Naive thymus-derived CD4-positive, alpha-beta T cell (primary cell): ENCODE results near the gene ECHS1. TPM values are rescaled to one million over a fixed set of nuclear protein-coding genes. Genes with fewer than 3 reads are reported as not detected.

Source experiments
- ATAC-seq: fragments of 150-1000 bp; cut with Tn5 transposase; 2 replicates; pipeline ENCODE4 v1.10.0; 2021; ENCODE audit warnings: mild to moderate bottlenecking, moderate library complexity
- CTCF ChIA-PET: fragments of 350-600 bp; sonication (Branson Sonifier 250); formaldehyde crosslinking; loops from one replicate; lab custom pipeline; 2021; ENCODE audit warnings: antibody characterized with exemption; lab: Charles Lee
- POLR2A ChIA-PET: fragments of 350-600 bp; sonication (Branson Sonifier 250); formaldehyde crosslinking; loops from one replicate; lab custom pipeline; 2021; ENCODE audit warnings: antibody characterized with exemption, inconsistent platforms; lab: Charles Lee
- DNase-seq, 9 donors: peaks; one replicate each; pipeline versions ENCODE4 v3.0.0 to v3.0.0-alpha.2; 2020 to 2022; ENCODE audit warnings: mixed read lengths in 1 of 9
- H3K27ac ChIP-seq: one replicate; pipeline ENCODE4 v1.7.0; 2013; ENCODE audit warnings: mild to moderate bottlenecking, low read depth, low read length, moderate library complexity
- H3K27me3 ChIP-seq, 2 donors: one replicate each; pipeline ENCODE4 v1.7.0; 2013; ENCODE audit warnings: low read length in 2 of 2, mild to moderate bottlenecking in 2 of 2, moderate library complexity in 2 of 2; ENCODE audit not compliant: control insufficient read depth in 2 of 2, insufficient read depth in 2 of 2
- H3K36me3 ChIP-seq, 3 experiments: 1 replicate in 2 of 3; 2 replicates in 1 of 3; pipeline ENCODE4 v1.7.0; 2013; ENCODE audit warnings: low read length in 3 of 3, mild to moderate bottlenecking in 3 of 3, moderate library complexity in 1 of 3; ENCODE audit not compliant: insufficient read depth in 3 of 3, control insufficient read depth in 2 of 3
- H3K4me1 ChIP-seq, 2 donors: one replicate each; pipeline ENCODE4 v1.7.0; 2013; ENCODE audit warnings: low read length in 2 of 2, mild to moderate bottlenecking in 2 of 2, moderate library complexity in 1 of 2; ENCODE audit not compliant: control insufficient read depth in 2 of 2, insufficient read depth in 2 of 2
- H3K4me3 ChIP-seq: 2 replicates; pipeline ENCODE4 v1.7.0; 2013; ENCODE audit warnings: mild to moderate bottlenecking, low read length
- H3K9me3 ChIP-seq, 3 experiments: 1 replicate in 2 of 3; 2 replicates in 1 of 3; pipeline ENCODE4 v1.7.0; 2013; ENCODE audit warnings: low read length in 3 of 3; ENCODE audit not compliant: control insufficient read depth in 2 of 3
- H3K27ac Mint-ChIP-seq, 9 donors: one replicate each; pipeline ENCODE4 v1.8.0; 2020 to 2022; ENCODE audit warnings: mixed read lengths in 9 of 9, mild to moderate bottlenecking in 8 of 9, moderate library complexity in 5 of 9, inconsistent platforms in 2 of 9
- H3K27me3 Mint-ChIP-seq, 5 donors: one replicate each; pipeline ENCODE4 v1.8.0; 2021 to 2022; ENCODE audit warnings: mixed read lengths in 5 of 5, mild to moderate bottlenecking in 1 of 5
- H3K36me3 Mint-ChIP-seq, 5 donors: one replicate each; pipeline ENCODE4 v1.8.0; 2020 to 2022; ENCODE audit warnings: mixed read lengths in 5 of 5, mild to moderate bottlenecking in 3 of 5, inconsistent platforms in 1 of 5
- H3K4me1 Mint-ChIP-seq, 7 donors: one replicate each; pipeline ENCODE4 v1.8.0; 2020 to 2022; ENCODE audit warnings: mixed read lengths in 7 of 7, mild to moderate bottlenecking in 3 of 7, inconsistent platforms in 1 of 7
- H3K4me3 Mint-ChIP-seq, 10 donors: one replicate each; pipeline ENCODE4 v1.8.0; 2020 to 2022; ENCODE audit warnings: mild to moderate bottlenecking in 10 of 10, mixed read lengths in 10 of 10, moderate library complexity in 6 of 10, inconsistent platforms in 2 of 10
- H3K9me3 Mint-ChIP-seq, 11 donors: one replicate each; pipeline ENCODE4 v1.8.0; 2020 to 2022; ENCODE audit warnings: mixed read lengths in 11 of 11, mild to moderate bottlenecking in 4 of 11, inconsistent platforms in 1 of 11, moderate library complexity in 1 of 11
- intact Hi-C, 2 donors: fragments of 100-400 bp; cut with micrococcal nuclease; formaldehyde crosslinking; loops; one replicate each; pipeline ENCODE4 v1.15.1; 2023
- polyA plus RNA-seq, 2 donors: library from polyadenylated mRNA; unstranded; fragments of 300-500 nt; fragmentation: Illumina TruSeq; gene quantifications; one replicate each; pipeline ENCODE4 v1.2.3, GENCODE V29; 2021
- total RNA-seq, 6 experiments: library from RNA in 5 of 6; stranded (reverse) in 5 of 6; gene quantifications; 1 replicate in 5 of 6; 2 replicates in 1 of 6; pipeline ENCODE4 v1.2.3 and lab custom pipeline; 2021 to 2026

The ECHS1 gene
- total RNA-seq (10 to 100 TPM; 17.5 to 39.8 (median 28.9) TPM), polyA plus RNA-seq (100 to 1,000 TPM in 1 of 2 donors, 10 to 100 TPM in 1; 81.9 to 104 TPM), total RNA-seq (lab: John Stamatoyannopoulos, UW) (23.6 reads per million, percentile 54 among the genes with 10 or more reads in this experiment)

DNA sequence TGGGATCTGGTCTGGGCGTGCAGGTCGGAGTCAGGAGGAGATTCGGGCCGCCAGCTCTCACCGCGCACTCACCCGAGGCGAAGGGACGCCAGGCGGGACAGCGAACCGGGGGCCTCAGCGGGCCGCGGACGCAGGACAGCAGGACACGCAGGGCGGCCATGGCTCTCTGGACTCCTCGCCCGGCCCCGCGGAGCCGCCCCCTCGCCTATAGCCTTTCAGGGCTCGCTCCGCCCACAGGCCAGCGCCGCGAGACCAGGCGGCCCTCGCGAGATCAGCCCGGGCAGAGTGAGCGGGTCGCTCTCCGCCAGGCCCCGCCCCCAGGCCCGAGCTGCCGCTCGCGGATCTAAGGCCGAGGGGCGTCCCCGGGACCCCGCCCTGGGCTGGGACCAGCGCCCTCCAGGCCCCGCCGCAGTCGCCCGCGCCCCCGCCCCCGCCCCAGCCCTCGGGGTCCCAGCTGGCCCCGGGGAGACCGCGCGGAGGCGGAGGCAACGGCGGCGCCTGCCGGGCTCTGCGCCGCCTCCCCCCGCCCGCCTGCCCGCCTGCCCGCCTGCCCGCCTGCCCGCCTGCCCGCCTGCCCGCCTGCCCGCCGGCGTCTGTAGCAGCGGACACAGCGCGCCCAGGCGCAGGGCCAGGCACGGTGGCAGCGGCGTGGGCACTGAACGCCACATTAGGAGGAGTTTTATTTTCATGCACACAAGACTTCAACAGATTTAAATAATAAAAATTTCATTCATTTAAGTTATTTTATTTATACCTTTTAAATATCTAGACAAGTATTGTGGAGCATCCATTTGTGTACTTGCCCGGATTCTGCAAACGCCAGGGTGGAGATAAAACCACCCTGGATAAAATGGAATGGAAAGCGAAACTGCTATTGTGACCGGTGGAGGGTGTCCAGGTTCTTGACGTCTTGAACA, at the start of gene ECHS1:
ECHS1 (minus strand) TSS at position 181 of the 917 bp plus-strand sequence; CDS start at position 160, 21 bp downstream.
- no peaks in the 10 kb centered on the region for H3K27me3 ChIP-seq
- CTCF ChIA-PET = no interaction called here
- peak within 1 kb of the TSS; percentile 68 for H3K4me3 ChIP-seq
- H3K4me1 ChIP-seq = peaks cover 0 to 3% of the 10 kb centered on the region in 2 donors
- peak within 1 kb of the TSS; percentile 82 for H3K27ac ChIP-seq
- H3K4me3 Mint-ChIP-seq = peak within 1 kb of the TSS; percentile 57 to 92 (median 81)
- DNase-seq (peak; percentile 81 to 99 (median 90)), ATAC-seq (peak; percentile 99)
- H3K4me1 Mint-ChIP-seq = peaks cover 0 to 21% (median 12%) of the 10 kb centered on the region in 7 donors
- H3K9me3 ChIP-seq = no peaks in the 10 kb centered on the region
- POLR2A ChIA-PET = interaction anchor here (0.6 to 2.5 kb wide), 2 partner anchors 17 to 38 kb away, joined by 3 to 18 read pairs; no protein-coding TSS in a partner anchor
- peak within 1 kb of the TSS; percentile 14 to 83 (median 67) for H3K27ac Mint-ChIP-seq
- H3K27me3 Mint-ChIP-seq = peaks cover 0 to 14% (median 0%) of the 10 kb centered on the region in 5 donors
- H3K36me3 Mint-ChIP-seq = peaks cover 0 to 8% (median 0%) of the 10 kb centered on the region in 5 donors
- no peaks in the 10 kb centered on the region for H3K9me3 Mint-ChIP-seq
- intact Hi-C loops = loop anchor here (1.0 to 10.0 kb wide), 7 partner anchors 15 to 839 kb away; partner anchors contain the start of genes FUOM (in 2 of the 2), MTG1 (in 2 of the 2) and INPP5A (in 1 of the 2)
- H3K36me3 ChIP-seq = peaks cover 0 to 27% (median 0%) of the 10 kb centered on the region in 3 experiments

DNA sequence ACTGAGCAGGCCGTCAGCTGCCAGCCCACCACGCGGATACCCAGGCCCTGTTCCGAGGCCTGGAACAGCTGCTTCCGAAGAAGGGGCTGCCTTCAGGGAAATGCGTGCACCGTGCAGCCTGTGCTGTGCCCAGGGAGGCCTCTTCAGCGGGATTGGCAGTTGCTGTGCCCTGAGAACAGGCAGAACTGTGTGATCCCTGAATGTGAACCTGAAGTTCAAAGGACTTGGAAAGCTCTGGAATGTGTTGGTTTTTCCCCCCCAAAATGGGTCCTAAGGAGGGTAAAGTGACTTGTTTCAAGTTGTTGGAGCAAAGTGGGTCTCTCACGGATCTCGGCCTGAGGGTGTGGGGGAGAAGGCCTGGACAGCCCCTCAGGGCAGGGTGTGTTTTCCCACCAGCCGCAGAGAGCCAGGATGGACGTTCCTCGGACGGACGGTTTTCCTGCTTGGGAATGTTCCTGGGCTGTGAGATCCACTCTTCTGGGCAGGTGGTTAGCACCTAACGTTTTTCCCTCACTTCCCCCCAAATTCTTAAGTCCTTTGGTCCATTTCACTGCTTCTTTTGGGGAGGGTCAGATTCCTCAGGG, 49.2 kb upstream of the ECHS1 start:
- CTCF ChIA-PET = no interaction called here
- peaks cover 0 to 3% (median 0%) of the 10 kb centered on the region in 7 donors for H3K4me1 Mint-ChIP-seq

DNA sequence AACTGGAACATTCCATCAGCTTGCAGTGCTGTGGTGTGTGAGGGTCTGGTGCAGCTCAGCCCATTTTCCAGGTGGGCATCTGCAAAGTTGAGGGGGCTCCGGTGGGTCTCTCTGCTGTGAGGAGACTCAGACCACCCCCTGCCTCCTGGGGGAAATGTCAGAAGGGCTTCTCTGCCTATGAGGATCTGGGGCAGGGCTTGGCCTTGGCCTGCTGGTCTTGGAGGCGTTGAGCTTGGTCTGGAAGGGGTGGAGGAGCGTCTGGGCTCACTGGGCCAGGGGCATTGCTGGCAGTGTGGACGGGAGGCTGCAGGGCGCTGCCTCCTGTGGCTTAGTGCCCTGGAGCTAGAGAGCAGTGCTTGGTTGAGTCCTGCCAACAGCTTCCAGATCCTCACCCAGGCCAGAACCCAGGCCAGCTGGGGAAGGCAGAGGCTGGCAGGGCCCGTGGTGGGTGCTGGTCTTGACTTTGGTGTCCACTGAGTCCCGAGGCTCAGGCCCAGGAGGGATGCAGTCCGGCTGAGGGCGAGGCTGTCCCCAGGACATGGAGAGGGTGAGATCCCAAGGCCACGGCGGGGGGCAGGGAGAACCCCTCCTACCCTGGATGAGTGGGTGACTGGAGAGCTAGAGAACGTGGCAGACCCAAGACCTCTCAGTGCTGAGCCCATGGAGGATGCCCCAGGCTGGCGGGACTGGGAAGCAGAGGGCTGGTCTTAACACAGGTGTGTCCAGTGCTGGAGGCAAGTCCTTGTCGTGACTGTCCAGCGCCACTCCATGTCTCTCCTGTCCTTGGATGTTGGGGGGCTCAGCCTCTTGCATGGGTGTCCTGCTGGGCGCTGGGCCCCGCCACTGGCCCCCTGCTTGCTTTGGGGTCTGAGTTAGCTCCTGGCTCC, 48.4 kb upstream of the ECHS1 start:
- no peak for ATAC-seq
- H3K27ac ChIP-seq = no peak overlapping the region
- H3K9me3 ChIP-seq = no peaks in the 10 kb centered on the region
- no peaks in the 10 kb centered on the region for H3K27me3 ChIP-seq
- H3K4me1 ChIP-seq = no peaks in the 10 kb centered on the region
- Mint-ChIP-seq H3K9me3 (no peaks in the 10 kb centered on the region), H3K36me3 (peaks cover 0 to 8% (median 4%) of the 10 kb centered on the region in 5 donors), H3K27me3 (peaks cover 0 to 19% (median 0%) of the 10 kb centered on the region in 5 donors), H3K4me1 (peaks cover 0 to 3% (median 0%) of the 10 kb centered on the region in 7 donors), H3K27ac (peak overlapping the region in 1 of 9 donors; percentile 28), H3K4me3 (peak overlapping the region in 3 of 10 donors; percentile 18 to 73 (median 38))
- ChIA-PET CTCF (no interaction called here), POLR2A (no interaction called here)
- intact Hi-C loops = no loop called here
- no peak for DNase-seq
- no peak overlapping the region for H3K4me3 ChIP-seq
- peaks cover 0 to 34% (median 0%) of the 10 kb centered on the region in 3 experiments for H3K36me3 ChIP-seq

More for the DNA sequence above, 49.2 kb upstream of the ECHS1 start:
- Histone ChIP-seq H3K4me3 (no peak overlapping the region), H3K4me1 (no peaks in the 10 kb centered on the region), H3K36me3 (peaks cover 0 to 34% (median 0%) of the 10 kb centered on the region in 3 experiments), H3K27me3 (no peaks in the 10 kb centered on the region), H3K27ac (no peak overlapping the region), H3K9me3 (no peaks in the 10 kb centered on the region)
- Mint-ChIP-seq H3K4me3 (peak overlapping the region in 3 of 10 donors; percentile 19 to 73 (median 58)), H3K27me3 (peaks cover 0 to 19% (median 0%) of the 10 kb centered on the region in 5 donors), H3K9me3 (no peaks in the 10 kb centered on the region), H3K36me3 (peaks cover 0 to 8% (median 4%) of the 10 kb centered on the region in 5 donors), H3K27ac (no peak overlapping the region)
- intact Hi-C loops = no loop called here
- ATAC-seq = no peak
- no peak for DNase-seq
- POLR2A ChIA-PET = no interaction called here

DNA sequence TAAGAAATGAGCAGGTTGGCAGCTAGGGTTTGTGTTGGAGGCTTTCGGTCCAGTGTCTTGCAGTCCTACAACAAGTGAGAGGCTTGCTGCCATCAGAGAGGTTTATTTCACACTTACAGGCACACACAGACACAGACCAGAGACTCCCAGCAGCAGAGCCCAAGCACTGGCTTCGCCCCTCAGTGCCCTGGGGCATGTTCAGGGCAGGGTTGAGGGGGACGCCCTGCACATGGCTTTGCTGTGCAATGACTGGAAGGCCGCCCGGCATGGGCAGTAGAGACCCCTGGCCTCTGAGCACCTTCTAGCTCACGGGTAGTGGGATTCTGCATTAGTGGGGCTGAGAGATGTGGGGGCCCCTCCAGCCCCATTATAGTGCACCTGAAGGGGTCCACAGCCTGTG, 47.4 kb upstream of the ECHS1 start:
- CTCF ChIA-PET = no interaction called here
- no peak for DNase-seq
- H3K27me3 ChIP-seq = no peaks in the 10 kb centered on the region
- peaks cover 8 to 15% (median 10%) of the 10 kb centered on the region in 5 donors for H3K36me3 Mint-ChIP-seq
- no peak overlapping the region for H3K4me3 Mint-ChIP-seq
- intact Hi-C loops = no loop called here
- H3K9me3 Mint-ChIP-seq = peaks cover 0 to 6% (median 2%) of the 10 kb centered on the region in 11 donors
- H3K27ac Mint-ChIP-seq = no peak overlapping the region
- H3K36me3 ChIP-seq = peaks cover 0 to 38% (median 0%) of the 10 kb centered on the region in 3 experiments
- no peak overlapping the region for H3K27ac ChIP-seq
- no peaks in the 10 kb centered on the region for H3K4me1 ChIP-seq
- H3K9me3 ChIP-seq = no peaks in the 10 kb centered on the region
- peaks cover 0 to 5% (median 0%) of the 10 kb centered on the region in 7 donors for H3K4me1 Mint-ChIP-seq
- no peak overlapping the region for H3K4me3 ChIP-seq
- POLR2A ChIA-PET = no interaction called here
- peaks cover 0 to 19% (median 0%) of the 10 kb centered on the region in 5 donors for H3K27me3 Mint-ChIP-seq
- no peak for ATAC-seq

DNA sequence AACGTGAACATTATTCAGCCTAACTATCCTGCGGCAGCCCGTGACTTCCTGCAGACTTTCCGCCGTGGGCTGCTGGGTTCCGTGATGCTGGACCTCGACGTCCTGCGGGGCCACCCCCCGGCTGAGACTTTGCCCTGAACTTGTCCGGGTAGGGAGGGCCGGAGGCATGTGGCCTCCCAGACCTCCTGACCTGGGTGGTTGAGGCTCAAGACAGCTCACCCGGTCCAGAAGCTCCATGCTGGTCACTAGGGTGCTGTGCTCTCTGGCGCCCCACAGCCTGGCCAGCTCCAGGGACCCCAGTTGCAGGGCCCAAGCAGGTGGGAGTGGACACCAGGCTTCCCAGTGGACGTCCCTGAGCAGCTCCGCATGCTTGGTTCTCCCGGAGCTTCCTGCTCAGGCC, 46.9 kb upstream of the ECHS1 start:
- no peak for ATAC-seq
- no peaks in the 10 kb centered on the region for H3K27me3 ChIP-seq

More for the DNA sequence above, 46.9 kb upstream of the ECHS1 start:
- Mint-ChIP-seq H3K4me3 (no peak overlapping the region), H3K27me3 (peaks cover 0 to 19% (median 0%) of the 10 kb centered on the region in 5 donors), H3K27ac (no peak overlapping the region), H3K9me3 (peaks cover 0 to 11% (median 5%) of the 10 kb centered on the region in 11 donors), H3K4me1 (peaks cover 0 to 7% (median 0%) of the 10 kb centered on the region in 7 donors), H3K36me3 (peaks cover 13 to 20% (median 15%) of the 10 kb centered on the region in 5 donors)
- intact Hi-C loops = no loop called here
- Histone ChIP-seq H3K36me3 (peaks cover 0 to 43% (median 0%) of the 10 kb centered on the region in 3 experiments), H3K4me1 (no peaks in the 10 kb centered on the region), H3K9me3 (no peaks in the 10 kb centered on the region), H3K4me3 (no peak overlapping the region), H3K27ac (no peak overlapping the region)
- POLR2A ChIA-PET = no interaction called here
- CTCF ChIA-PET = no interaction called here
- no peak for DNase-seq
